ENCODE data around the gene SPATS2L.

Gene SPATS2L

DNA sequence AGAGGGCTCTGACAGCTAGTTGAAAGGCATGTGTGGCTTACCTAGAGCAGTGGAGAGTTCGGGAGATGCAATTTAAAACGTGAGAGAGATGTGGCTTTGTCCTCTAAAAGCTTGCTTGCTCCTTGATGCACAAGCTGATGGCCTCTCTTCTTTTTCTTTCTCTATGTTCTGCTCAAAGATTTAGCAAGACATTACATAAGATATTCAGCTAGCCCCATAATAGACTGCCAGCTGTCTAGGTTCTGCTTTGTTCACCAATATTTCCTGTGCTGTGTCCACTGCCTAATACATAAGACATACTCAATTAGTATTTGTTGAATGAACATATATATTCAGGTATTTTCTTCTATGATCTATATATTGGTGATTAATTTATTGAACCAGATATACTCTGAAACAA, 31.1 kb downstream of the SPATS2L start:
- no peak overlapping the region for H3K4me3 ChIP-seq (ENCODE audit: low read depth, low read length)
- H3K27ac ChIP-seq (ENCODE audit: extremely low read depth, low read depth, low read length) = no peak overlapping the region
- TF ChIP-seq ZNF202 (tag by site-specific recombination; IDR thresholded peaks at IDR 0.05; ENCODE audit: borderline replicate concordance) = no peak
- TF ChIP-seq ZNF140 (tag by site-specific recombination; IDR thresholded peaks at IDR 0.05) = no peak
- H3K4me1 ChIP-seq (ENCODE audit: control insufficient read depth, insufficient read depth, low read length) = peaks cover 3% of the 10 kb centered on the region; the same call in 1 of the 2 replicates
- H3K36me3 ChIP-seq (ENCODE audit: control insufficient read depth in 2 of 2, insufficient read depth in 1 of 2, low read length in 2 of 2) = no peaks in the 10 kb centered on the region
- CTCF ChIA-PET = no interaction called here
- no peaks in the 10 kb centered on the region for H3K9me3 ChIP-seq (ENCODE audit: control insufficient read depth, insufficient read depth, low read depth, low read length)
- POLR2A ChIA-PET = no interaction called here

DNA sequence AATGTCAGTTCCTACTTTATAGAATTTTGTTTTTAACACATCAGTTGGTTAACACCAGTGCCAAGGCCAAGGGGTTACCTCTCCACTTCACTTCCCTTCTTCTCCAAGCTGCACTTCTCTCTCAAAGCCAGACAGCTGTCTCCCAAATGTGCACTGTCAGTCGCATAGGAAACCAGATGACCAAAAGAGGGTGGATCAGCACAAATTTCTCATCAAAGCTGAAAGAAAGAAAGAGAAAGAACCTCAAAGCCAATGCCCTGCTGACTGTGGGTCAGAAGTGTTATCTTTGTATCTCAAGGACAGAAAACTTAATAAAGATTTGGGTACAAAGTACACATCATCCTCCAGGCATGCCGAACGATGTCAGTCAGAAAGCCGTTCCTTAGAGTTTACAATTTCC, 32.2 kb downstream of the SPATS2L start:
- Histone ChIP-seq H3K4me3 (ENCODE audit: low read depth, low read length) (no peak overlapping the region), H3K4me1 (ENCODE audit: control insufficient read depth, insufficient read depth, low read length) (peaks cover 3% of the 10 kb centered on the region; the same call in 1 of the 2 replicates), H3K36me3 (ENCODE audit: control insufficient read depth in 2 of 2, insufficient read depth in 1 of 2, low read length in 2 of 2) (no peaks in the 10 kb centered on the region), H3K27ac (ENCODE audit: extremely low read depth, low read depth, low read length) (no peak overlapping the region), H3K9me3 (ENCODE audit: control insufficient read depth, insufficient read depth, low read depth, low read length) (no peaks in the 10 kb centered on the region)
- ChIA-PET CTCF (interaction anchor here (0.6 to 0.8 kb wide), 2 partner anchors 34 to 550 kb away, joined by 3 to 4 read pairs; partner anchors contain the start of genes NIF3L1 and PPIL3), POLR2A (no interaction called here)
- no peak for TF ChIP-seq ZNF658 (tag by site-specific recombination; IDR thresholded peaks at IDR 0.05)
- no peak for TF ChIP-seq ZNF214 (tag by site-specific recombination; IDR thresholded peaks at IDR 0.05; ENCODE audit: borderline replicate concordance)
- TF ChIP-seq ZNF350 (tag by site-specific recombination; IDR thresholded peaks at IDR 0.05) = no peak
- TF ChIP-seq KLF7 (tag by site-specific recombination; IDR thresholded peaks at IDR 0.05; ENCODE audit: borderline replicate concordance) = no peak
- TF ChIP-seq, protein P1, sequence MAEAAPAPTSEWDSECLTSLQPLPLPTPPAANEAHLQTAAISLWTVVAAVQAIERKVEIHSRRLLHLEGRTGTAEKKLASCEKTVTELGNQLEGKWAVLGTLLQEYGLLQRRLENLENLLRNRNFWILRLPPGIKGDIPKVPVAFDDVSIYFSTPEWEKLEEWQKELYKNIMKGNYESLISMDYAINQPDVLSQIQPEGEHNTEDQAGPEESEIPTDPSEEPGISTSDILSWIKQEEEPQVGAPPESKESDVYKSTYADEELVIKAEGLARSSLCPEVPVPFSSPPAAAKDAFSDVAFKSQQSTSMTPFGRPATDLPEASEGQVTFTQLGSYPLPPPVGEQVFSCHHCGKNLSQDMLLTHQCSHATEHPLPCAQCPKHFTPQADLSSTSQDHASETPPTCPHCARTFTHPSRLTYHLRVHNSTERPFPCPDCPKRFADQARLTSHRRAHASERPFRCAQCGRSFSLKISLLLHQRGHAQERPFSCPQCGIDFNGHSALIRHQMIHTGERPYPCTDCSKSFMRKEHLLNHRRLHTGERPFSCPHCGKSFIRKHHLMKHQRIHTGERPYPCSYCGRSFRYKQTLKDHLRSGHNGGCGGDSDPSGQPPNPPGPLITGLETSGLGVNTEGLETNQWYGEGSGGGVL (tag by site-specific recombination; IDR thresholded peaks at IDR 0.05) = no peak
- no peak for TF ChIP-seq HOXC10 (CRISPR knock-in tag; IDR thresholded peaks at IDR 0.05)
- TF ChIP-seq ZNF394 (tag by site-specific recombination; IDR thresholded peaks at IDR 0.05; ENCODE audit: borderline replicate concordance) = no peak
- no peak for TF ChIP-seq ZNF157 (tag by site-specific recombination; IDR thresholded peaks at IDR 0.05)
- TF ChIP-seq ZNF621 (tag by site-specific recombination; IDR thresholded peaks at IDR 0.05) = no peak
- TF ChIP-seq, protein P2, sequence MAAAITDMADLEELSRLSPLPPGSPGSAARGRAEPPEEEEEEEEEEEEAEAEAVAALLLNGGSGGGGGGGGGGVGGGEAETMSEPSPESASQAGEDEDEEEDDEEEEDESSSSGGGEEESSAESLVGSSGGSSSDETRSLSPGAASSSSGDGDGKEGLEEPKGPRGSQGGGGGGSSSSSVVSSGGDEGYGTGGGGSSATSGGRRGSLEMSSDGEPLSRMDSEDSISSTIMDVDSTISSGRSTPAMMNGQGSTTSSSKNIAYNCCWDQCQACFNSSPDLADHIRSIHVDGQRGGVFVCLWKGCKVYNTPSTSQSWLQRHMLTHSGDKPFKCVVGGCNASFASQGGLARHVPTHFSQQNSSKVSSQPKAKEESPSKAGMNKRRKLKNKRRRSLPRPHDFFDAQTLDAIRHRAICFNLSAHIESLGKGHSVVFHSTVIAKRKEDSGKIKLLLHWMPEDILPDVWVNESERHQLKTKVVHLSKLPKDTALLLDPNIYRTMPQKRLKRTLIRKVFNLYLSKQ (tag by site-specific recombination; IDR thresholded peaks at IDR 0.05; ENCODE audit: borderline replicate concordance) = no peak
- TF ChIP-seq ZNF239 (tag by site-specific recombination; IDR thresholded peaks at IDR 0.05) = no peak

DNA sequence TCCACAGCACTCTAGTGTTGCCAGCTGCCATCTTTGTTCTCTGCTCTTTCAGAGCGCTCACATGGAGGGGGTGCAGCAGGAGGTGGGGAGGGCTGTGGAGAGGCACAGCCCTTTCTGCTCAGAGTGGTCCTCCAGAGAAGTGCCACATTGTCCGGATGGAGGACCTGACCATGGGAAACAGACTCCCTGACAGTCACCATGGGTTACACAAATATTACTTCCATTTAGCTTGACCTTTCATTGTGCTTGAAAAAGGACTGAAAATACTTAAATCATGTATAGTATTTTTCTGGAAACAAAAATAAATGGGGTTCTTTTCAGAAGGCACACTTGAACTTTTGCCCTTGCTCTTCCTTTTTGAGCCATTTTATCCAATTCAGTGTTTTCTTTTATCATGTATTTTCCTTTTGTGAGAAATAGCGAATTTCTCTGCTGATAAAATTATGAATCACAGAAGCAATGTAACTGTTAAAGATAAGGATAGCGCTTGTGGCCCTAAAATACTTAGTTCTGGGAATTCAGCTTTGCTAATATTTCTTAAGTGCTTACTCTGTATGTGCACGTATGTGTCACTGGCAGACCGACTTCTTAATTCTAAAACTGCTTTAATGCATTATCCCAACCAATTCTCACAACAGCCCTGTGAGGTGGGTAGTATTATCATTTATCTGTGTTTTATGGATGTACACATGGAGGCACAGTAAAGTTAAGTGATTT, 34.2 kb downstream of the SPATS2L start:
- Histone ChIP-seq H3K4me1 (ENCODE audit: control insufficient read depth, insufficient read depth, low read length) (peaks cover 3% of the 10 kb centered on the region; the same call in 1 of the 2 replicates), H3K4me3 (ENCODE audit: low read depth, low read length) (no peak overlapping the region), H3K9me3 (ENCODE audit: control insufficient read depth, insufficient read depth, low read depth, low read length) (no peaks in the 10 kb centered on the region), H3K27ac (ENCODE audit: extremely low read depth, low read depth, low read length) (no peak overlapping the region), H3K36me3 (ENCODE audit: control insufficient read depth in 2 of 2, insufficient read depth in 1 of 2, low read length in 2 of 2) (no peaks in the 10 kb centered on the region)
- ChIA-PET POLR2A (no interaction called here), CTCF (no interaction called here)
- TF ChIP-seq ZNF629 (tag by site-specific recombination; IDR thresholded peaks at IDR 0.05) (no peak), ZNF654 (tag by site-specific recombination; IDR thresholded peaks at IDR 0.05; ENCODE audit: low read depth) (no peak), ZBTB7A (tag by site-specific recombination; IDR thresholded peaks at IDR 0.05; ENCODE audit: low read depth) (no peak), ZNF157 (tag by site-specific recombination; IDR thresholded peaks at IDR 0.05) (no peak), BCL11B (tag by site-specific recombination; IDR thresholded peaks at IDR 0.05; ENCODE audit: low read depth) (no peak), KLF1 (tag by site-specific recombination; IDR thresholded peaks at IDR 0.05) (no peak), ZNF366 (tag by site-specific recombination; conservative IDR thresholded peaks at IDR 0.05) (no peak), ZNF184 (tag by site-specific recombination; IDR thresholded peaks at IDR 0.05) (no peak), ZNF302 (tag by site-specific recombination; IDR thresholded peaks at IDR 0.05; ENCODE audit: low read depth) (no peak)
- TF ChIP-seq, protein P3, sequence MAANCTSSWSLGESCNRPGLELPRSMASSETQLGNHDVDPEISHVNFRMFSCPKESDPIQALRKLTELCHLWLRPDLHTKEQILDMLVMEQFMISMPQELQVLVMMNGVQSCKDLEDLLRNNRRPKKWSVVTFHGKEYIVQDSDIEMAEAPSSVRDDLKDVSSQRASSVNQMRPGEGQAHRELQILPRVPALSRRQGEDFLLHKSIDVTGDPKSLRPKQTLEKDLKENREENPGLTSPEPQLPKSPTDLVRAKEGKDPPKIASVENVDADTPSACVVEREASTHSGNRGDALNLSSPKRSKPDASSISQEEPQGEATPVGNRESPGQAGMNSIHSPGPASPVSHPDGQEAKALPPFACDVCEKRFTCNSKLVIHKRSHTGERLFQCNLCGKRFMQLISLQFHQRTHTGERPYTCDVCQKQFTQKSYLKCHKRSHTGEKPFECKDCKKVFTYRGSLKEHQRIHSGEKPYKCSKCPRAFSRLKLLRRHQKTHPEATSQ (tag by site-specific recombination; IDR thresholded peaks at IDR 0.05) = no peak
- TF ChIP-seq, protein P4, sequence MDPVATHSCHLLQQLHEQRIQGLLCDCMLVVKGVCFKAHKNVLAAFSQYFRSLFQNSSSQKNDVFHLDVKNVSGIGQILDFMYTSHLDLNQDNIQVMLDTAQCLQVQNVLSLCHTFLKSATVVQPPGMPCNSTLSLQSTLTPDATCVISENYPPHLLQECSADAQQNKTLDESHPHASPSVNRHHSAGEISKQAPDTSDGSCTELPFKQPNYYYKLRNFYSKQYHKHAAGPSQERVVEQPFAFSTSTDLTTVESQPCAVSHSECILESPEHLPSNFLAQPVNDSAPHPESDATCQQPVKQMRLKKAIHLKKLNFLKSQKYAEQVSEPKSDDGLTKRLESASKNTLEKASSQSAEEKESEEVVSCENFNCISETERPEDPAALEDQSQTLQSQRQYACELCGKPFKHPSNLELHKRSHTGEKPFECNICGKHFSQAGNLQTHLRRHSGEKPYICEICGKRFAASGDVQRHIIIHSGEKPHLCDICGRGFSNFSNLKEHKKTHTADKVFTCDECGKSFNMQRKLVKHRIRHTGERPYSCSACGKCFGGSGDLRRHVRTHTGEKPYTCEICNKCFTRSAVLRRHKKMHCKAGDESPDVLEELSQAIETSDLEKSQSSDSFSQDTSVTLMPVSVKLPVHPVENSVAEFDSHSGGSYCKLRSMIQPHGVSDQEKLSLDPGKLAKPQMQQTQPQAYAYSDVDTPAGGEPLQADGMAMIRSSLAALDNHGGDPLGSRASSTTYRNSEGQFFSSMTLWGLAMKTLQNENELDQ (tag by site-specific recombination; IDR thresholded peaks at IDR 0.05; ENCODE audit: low read depth) = no peak

Data from HEK293 (cell line).